Adrenal gland (tissue), 12 donors: ENCODE measurements around the gene OSBP2. TPM values are rescaled to one million over a fixed set of nuclear protein-coding genes. Genes with fewer than 3 reads are reported as not detected.

ENCODE experiments used
- DNase-seq, 7 donors: peaks; one replicate each; pipeline ENCODE4 v3.0.0-alpha.2; 2019 to 2020
- H3K27ac ChIP-seq, 5 donors: fragments of 200-600 bp; sonication (generic) in 4 of 5; 1 replicate in 3 of 5; 2 replicates in 2 of 5; pipeline versions ENCODE4 v1.5.1 to v1.8.0; 2016 to 2020; ENCODE audit warnings: mild to moderate bottlenecking in 1 of 5
- H3K27me3 ChIP-seq: fragments of 200-600 bp; 2 replicates; pipeline ENCODE4 v1.8.0; 2021
- H3K36me3 ChIP-seq, 2 donors: fragments of 200-600 bp; replicated peaks in 1 of 2; 1 replicate in 1 of 2; 2 replicates in 1 of 2; pipeline versions ENCODE4 v1.5.1 to v1.8.0; 2018 to 2022
- H3K4me1 ChIP-seq, 2 donors: fragments of 200-600 bp; replicated peaks in 1 of 2; 1 replicate in 1 of 2; 2 replicates in 1 of 2; pipeline versions ENCODE4 v1.5.1 to v1.8.0; 2018 to 2021
- H3K4me3 ChIP-seq, 4 donors: fragments of 200-600 bp; sonication (generic) in 3 of 4; one replicate each; pipeline ENCODE4 v1.5.1; 2016 to 2018
- H3K9me3 ChIP-seq, 3 donors: fragments of 200-600 bp; sonication (generic) in 1 of 3; replicated peaks in 1 of 3; 1 replicate in 2 of 3; 2 replicates in 1 of 3; pipeline versions ENCODE4 v1.5.1 to v1.8.0; 2016 to 2021
- CTCF ChIP-seq, 6 experiments: fragments of 450-650 bp in 4 of 6; fragments of 200-600 bp in 2 of 6; sonication (generic) in 1 of 6; IDR thresholded peaks; 1 replicate in 5 of 6; 2 replicates in 1 of 6; pipeline versions ENCODE4 v1.5.1 to v1.8.0; 2016 to 2021; ENCODE audit warnings: antibody characterized with exemption in 6 of 6, mild to moderate bottlenecking in 2 of 6, moderate library complexity in 1 of 6
- POLR2A ChIP-seq, 2 donors: fragments of 450-650 bp; IDR thresholded peaks; one replicate each; pipeline ENCODE4 v1.6.1; 2017; ENCODE audit warnings: antibody characterized with exemption in 2 of 2, mild to moderate bottlenecking in 2 of 2, moderate library complexity in 1 of 2
- WGBS, 4 donors: extraction: QIAGEN DNeasy Blood & Tissue Kit in 2 of 4; methylation state at CpG; one replicate each; pipeline versions ENCODE4 v1.1.5 to v1.1.7; 2013 to 2017; 5-methylcytosine and 5-hydroxymethylcytosine counted together
- intact Hi-C, 2 donors: fragments of 100-400 bp; cut with DNase I; formaldehyde crosslinking; loops; one replicate each; pipeline versions ENCODE4 v1.14.1 to v1.15.0; 2022 to 2023
- polyA plus RNA-seq, 3 donors: library from polyadenylated mRNA; stranded (reverse); fragments of 200-250 nt in 2 of 3; fragments of 350-450 nt in 1 of 3; fragmentation: Illumina TruSeq in 1 of 3; extraction: RNeasy Lipid Tissue Mini Kit (QIAGEN cat#74804) in 1 of 3; gene quantifications; one replicate each; pipeline ENCODE4 v1.2.3, GENCODE V29; 2013 to 2014
- total RNA-seq, 9 donors: library from RNA; depleted of rRNA in 4 of 9; stranded (reverse); fragments of >200 nt in 4 of 9; fragments of 120-200 nt in 1 of 9; fragmentation: NEBNext Ultra II Directional in 1 of 9; extraction: Animal tissue kit (Norgen Biotek cat#: 25700) in 1 of 9; gene quantifications; one replicate each; pipeline versions ENCODE4 v1.1.0 to v1.2.4, GENCODE V29; 2013 to 2023
- donor health status: healthy with polysubstance abuse.
- donor health status: Bipolar disorder and iron deficiency.
- donor health status: DM: yes; HTN: yes; CAD: no.
- donor health status: DM: no; HTN: no; CAD: no.
- donor health status: DM: no; HTN: no; CAD: no.
- donor health status: DM: yes; HTN: yes; CAD: no.

The OSBP2 gene
- total and polyA plus RNA-seq, 12 donors = 7.3 to 35.6 (median 19.7) TPM

DNA sequence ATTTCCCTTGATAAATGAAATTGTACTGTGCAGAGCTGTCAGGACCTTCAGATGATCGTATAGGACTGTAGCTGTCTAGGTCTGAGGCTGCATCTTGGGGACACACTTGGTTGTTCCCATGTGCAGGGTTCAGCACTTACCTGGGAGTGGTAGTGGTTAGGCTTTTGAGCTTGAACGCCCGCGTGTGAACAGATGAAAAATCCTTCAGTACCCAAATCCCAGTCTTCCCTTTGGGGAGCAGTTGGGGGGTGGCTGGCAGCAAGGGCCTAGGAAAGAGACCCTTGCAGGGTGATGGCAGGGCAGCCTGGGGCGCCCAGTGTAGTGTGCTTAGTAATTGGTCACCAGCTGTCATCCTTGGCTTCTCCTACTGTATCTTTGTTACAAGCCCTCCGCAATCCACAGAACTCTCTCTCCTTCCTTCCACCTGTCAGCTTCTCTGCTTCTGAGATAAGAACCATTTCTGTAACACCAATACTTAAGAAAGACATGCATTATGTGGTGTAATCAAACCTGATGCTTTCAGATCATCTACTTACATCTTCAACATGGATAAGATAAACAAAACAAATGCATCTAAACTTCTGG is 209.3 kb downstream of the OSBP2 start:
- peaks cover 0 to 4% of the 10 kb centered on the region in 2 donors for H3K36me3 ChIP-seq
- no peaks in the 10 kb centered on the region for H3K4me1 ChIP-seq
- no peak for TF ChIP-seq CTCF (IDR thresholded peaks at IDR 0.05)
- TF ChIP-seq POLR2A (IDR thresholded peaks at IDR 0.05) = no peak
- DNase-seq = no peak
- H3K9me3 ChIP-seq = peaks cover 0 to 3% (median 0%) of the 10 kb centered on the region in 3 donors
- H3K4me3 ChIP-seq = no peak overlapping the region
- H3K27me3 ChIP-seq = no peaks in the 10 kb centered on the region
- no peak overlapping the region for H3K27ac ChIP-seq
- WGBS, 4 donors = 94 to 98% (median 95%) methylated on average over 6 of the region's 6 CpGs
- intact Hi-C loops = loop anchor here in 1 of 2 donors (10.0 kb wide), 1 partner anchor 279 kb away; no protein-coding TSS in a partner anchor

DNA sequence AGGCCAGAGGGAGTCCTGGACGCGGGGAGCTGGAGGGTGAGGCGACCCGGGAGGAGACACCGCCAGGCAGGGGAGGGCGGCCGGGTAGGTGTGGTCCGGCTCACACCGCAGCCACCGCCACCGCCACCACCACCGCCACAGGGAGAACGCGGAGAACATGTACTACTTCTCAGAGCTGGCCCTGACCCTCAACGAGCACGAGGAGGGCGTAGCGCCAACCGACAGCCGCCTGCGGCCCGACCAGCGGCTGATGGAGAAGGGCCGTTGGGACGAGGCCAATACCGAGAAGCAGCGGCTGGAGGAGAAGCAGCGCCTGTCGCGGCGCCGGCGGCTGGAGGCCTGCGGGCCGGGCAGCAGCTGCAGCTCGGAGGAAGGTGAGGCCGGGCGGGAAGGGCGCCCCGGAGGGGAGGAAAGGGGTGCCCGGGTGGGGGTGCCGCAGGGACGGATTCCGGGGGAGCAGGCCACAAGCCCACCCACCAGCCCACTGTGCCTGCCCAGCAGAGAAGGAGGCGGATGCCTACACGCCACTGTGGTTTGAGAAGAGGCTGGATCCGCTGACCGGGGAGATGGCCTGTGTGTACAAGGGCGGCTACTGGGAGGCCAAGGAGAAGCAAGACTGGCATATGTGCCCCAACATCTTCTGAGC is 211.1 kb downstream of the OSBP2 start:
- Histone ChIP-seq H3K36me3 (peaks cover 0 to 4% of the 10 kb centered on the region in 2 donors), H3K4me1 (no peaks in the 10 kb centered on the region), H3K27ac (no peak overlapping the region), H3K4me3 (no peak overlapping the region), H3K9me3 (no peaks in the 10 kb centered on the region), H3K27me3 (no peaks in the 10 kb centered on the region)
- intact Hi-C loops = loop anchor here in 1 of 2 donors (10.0 kb wide), 1 partner anchor 281 kb away; no protein-coding TSS in a partner anchor
- no peak for DNase-seq
- WGBS, 4 donors = 96 to 98% (median 96%) methylated on average over 40 to 49 of the region's 49 CpGs
- TF ChIP-seq CTCF (IDR thresholded peaks at IDR 0.05) (no peak), POLR2A (IDR thresholded peaks at IDR 0.05) (no peak)

DNA sequence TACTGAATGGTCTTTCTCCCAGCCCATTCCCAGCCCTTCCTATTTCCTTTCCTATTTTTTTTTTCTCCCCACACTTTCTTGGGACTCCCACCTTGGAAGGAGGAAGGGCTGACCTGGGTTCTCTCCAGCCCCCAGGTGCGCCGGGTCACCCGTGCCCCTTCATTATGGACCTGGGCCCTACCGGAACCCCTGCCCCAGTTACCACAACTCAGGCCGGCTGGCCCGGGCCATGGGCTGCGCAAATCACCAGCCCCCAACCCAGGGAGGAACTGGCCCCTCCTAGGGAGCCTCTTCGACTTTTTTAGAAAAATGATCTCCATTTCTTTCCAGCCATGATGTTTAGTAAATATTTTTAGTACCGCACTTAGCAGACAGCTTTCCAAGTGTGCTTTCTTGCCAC is 211.7 kb downstream of the OSBP2 start:
- intact Hi-C loops = loop anchor here in 1 of 2 donors (10.0 kb wide), 1 partner anchor 282 kb away; no protein-coding TSS in a partner anchor
- Histone ChIP-seq H3K4me1 (no peaks in the 10 kb centered on the region), H3K36me3 (peaks cover 0 to 4% of the 10 kb centered on the region in 2 donors), H3K27me3 (no peaks in the 10 kb centered on the region), H3K9me3 (no peaks in the 10 kb centered on the region), H3K4me3 (no peak overlapping the region), H3K27ac (no peak overlapping the region)
- DNase-seq = no peak
- TF ChIP-seq POLR2A (IDR thresholded peaks at IDR 0.05) = no peak
- no peak for TF ChIP-seq CTCF (IDR thresholded peaks at IDR 0.05)
- 96 to 98% (median 97%) methylated on average over 9 of the region's 9 CpGs for WGBS, 4 donors

GRCh38 chr22:30906946-30907345 is 212.3 kb downstream of the OSBP2 start:
- 86 to 100% (median 100%) methylated on average over 1 of the region's 1 CpG; no CpG with 5 or more reads in 1 of the 4 donors for WGBS, 4 donors
- H3K36me3 ChIP-seq = peaks cover 0 to 4% of the 10 kb centered on the region in 2 donors
- no peak for DNase-seq

More at GRCh38 chr22:30906946-30907345, 212.3 kb downstream of the OSBP2 start:
- Histone ChIP-seq H3K27me3 (no peaks in the 10 kb centered on the region), H3K27ac (no peak overlapping the region), H3K4me1 (no peaks in the 10 kb centered on the region), H3K4me3 (no peak overlapping the region), H3K9me3 (no peaks in the 10 kb centered on the region)
- intact Hi-C loops = loop anchor here in 1 of 2 donors (10.0 kb wide), 1 partner anchor 282 kb away; no protein-coding TSS in a partner anchor
- TF ChIP-seq POLR2A (IDR thresholded peaks at IDR 0.05) (no peak), CTCF (IDR thresholded peaks at IDR 0.05) (no peak)
